Right lobe of liver (tissue), 4 donors: Measurements from ENCODE around the gene RASSF7.

Experiments used
- POLR2A ChIP-seq: fragments of 450-650 bp; IDR thresholded peaks from one replicate; pipeline ENCODE4 v1.6.1; 2017; ENCODE audit warnings: antibody characterized with exemption, mild to moderate bottlenecking
- TF ChIP-seq, protein P1 (sequence below), 4 donors: fragments of 200-600 bp in 3 of 4; fragments of 450-650 bp in 1 of 4; IDR thresholded peaks; one replicate each; pipeline versions ENCODE4 v1.5.1 to v1.8.0; 2016 to 2022; ENCODE audit warnings: antibody characterized with exemption in 4 of 4, mild to moderate bottlenecking in 2 of 4
- donor health status: DM: no; HTN: no; CAD: no.
- donor health status: DM: no; HTN: no; CAD: no.
- donor health status: DM: no; HTN: yes; CAD: no.

DNA sequence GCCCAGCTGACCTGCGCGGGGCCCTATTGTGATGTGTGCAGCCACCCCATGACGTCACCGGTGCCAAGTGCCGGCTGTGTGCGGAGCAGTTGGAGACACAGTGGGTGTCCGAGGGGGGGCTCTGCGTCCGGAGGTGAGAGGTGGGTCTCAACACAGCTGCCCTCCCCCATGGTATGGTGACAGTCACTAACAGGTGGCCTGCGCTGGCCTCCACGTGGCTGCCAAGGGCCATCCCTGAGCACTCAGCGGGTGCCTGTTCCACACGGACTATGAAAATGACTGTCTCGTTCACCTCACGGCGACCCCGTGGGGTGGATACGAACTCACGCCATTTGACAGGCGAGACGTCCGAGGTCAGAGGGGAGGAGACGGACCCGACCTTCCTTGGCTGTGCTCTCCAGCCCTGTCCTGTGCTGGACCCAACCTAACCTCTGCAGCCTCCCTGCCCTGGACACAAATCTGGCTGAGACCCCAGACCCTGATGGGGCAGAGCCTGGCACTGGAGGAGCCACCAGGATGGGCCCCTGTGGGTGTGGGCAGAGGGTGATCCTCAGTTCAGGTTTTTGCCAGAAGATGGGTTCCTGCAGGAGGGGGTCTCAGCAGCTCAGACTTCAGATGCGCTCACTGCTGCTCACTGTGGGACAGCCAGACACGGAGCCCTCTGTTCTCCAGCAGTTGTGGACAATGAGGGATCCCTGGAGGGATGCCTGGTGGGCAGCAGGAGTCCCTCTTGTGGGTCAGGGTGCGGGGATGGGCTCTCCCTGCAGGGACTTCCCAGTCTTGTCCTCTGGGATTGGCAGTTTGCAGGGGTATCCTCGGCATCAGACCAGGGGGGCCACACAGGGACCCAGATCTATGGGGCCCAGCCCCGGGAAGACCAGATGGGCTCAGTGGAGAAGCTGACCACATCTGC lies 31.7 kb upstream of the RASSF7 start:
- TF ChIP-seq, protein P1, sequence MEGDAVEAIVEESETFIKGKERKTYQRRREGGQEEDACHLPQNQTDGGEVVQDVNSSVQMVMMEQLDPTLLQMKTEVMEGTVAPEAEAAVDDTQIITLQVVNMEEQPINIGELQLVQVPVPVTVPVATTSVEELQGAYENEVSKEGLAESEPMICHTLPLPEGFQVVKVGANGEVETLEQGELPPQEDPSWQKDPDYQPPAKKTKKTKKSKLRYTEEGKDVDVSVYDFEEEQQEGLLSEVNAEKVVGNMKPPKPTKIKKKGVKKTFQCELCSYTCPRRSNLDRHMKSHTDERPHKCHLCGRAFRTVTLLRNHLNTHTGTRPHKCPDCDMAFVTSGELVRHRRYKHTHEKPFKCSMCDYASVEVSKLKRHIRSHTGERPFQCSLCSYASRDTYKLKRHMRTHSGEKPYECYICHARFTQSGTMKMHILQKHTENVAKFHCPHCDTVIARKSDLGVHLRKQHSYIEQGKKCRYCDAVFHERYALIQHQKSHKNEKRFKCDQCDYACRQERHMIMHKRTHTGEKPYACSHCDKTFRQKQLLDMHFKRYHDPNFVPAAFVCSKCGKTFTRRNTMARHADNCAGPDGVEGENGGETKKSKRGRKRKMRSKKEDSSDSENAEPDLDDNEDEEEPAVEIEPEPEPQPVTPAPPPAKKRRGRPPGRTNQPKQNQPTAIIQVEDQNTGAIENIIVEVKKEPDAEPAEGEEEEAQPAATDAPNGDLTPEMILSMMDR (IDR thresholded peaks at IDR 0.05) = no peak
- no peak for TF ChIP-seq POLR2A
